Measurements from ENCODE around the gene CABP1.

DNA sequence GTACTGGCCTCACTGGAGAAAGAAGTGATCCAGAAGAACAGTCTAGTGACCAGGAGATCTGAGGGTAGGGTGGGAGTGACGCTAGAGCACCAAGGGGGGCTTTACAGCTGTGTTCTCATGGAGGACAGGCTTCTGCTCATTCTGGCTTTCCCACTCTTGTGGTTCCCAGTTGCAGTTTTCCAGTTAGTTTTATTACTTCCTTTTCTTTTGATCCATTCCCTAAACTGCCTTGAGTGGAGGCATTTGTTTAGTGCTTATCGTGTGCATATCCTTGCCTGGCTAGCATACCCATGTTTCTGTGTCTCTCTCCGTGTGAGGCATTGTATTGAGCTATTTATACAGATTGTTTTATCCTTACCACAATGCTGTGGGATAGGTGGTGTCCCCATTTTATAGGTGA lies 50.6 kb downstream of the CABP1 start:
- TF ChIP-seq, protein P1, sequence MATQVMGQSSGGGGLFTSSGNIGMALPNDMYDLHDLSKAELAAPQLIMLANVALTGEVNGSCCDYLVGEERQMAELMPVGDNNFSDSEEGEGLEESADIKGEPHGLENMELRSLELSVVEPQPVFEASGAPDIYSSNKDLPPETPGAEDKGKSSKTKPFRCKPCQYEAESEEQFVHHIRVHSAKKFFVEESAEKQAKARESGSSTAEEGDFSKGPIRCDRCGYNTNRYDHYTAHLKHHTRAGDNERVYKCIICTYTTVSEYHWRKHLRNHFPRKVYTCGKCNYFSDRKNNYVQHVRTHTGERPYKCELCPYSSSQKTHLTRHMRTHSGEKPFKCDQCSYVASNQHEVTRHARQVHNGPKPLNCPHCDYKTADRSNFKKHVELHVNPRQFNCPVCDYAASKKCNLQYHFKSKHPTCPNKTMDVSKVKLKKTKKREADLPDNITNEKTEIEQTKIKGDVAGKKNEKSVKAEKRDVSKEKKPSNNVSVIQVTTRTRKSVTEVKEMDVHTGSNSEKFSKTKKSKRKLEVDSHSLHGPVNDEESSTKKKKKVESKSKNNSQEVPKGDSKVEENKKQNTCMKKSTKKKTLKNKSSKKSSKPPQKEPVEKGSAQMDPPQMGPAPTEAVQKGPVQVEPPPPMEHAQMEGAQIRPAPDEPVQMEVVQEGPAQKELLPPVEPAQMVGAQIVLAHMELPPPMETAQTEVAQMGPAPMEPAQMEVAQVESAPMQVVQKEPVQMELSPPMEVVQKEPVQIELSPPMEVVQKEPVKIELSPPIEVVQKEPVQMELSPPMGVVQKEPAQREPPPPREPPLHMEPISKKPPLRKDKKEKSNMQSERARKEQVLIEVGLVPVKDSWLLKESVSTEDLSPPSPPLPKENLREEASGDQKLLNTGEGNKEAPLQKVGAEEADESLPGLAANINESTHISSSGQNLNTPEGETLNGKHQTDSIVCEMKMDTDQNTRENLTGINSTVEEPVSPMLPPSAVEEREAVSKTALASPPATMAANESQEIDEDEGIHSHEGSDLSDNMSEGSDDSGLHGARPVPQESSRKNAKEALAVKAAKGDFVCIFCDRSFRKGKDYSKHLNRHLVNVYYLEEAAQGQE (IDR thresholded peaks at IDR 0.05; ENCODE audit: insufficient read depth in 1 of 2, low read depth in 2 of 2, low read length in 1 of 2): no peak
- TF ChIP-seq, protein P2, sequence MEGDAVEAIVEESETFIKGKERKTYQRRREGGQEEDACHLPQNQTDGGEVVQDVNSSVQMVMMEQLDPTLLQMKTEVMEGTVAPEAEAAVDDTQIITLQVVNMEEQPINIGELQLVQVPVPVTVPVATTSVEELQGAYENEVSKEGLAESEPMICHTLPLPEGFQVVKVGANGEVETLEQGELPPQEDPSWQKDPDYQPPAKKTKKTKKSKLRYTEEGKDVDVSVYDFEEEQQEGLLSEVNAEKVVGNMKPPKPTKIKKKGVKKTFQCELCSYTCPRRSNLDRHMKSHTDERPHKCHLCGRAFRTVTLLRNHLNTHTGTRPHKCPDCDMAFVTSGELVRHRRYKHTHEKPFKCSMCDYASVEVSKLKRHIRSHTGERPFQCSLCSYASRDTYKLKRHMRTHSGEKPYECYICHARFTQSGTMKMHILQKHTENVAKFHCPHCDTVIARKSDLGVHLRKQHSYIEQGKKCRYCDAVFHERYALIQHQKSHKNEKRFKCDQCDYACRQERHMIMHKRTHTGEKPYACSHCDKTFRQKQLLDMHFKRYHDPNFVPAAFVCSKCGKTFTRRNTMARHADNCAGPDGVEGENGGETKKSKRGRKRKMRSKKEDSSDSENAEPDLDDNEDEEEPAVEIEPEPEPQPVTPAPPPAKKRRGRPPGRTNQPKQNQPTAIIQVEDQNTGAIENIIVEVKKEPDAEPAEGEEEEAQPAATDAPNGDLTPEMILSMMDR (IDR thresholded peaks at IDR 0.05): no peak

Data from Panc1 (cell line).